Measurements from ENCODE around the gene DDOST. TPM values are rescaled to one million over a fixed set of nuclear protein-coding genes. Genes with fewer than 3 reads are reported as not detected.

DDOST gene
- polyA plus RNA-seq, 2 of the 4 experiments (the other 2 are of a cell fraction): 158 to 231 TPM

- TF ChIP-seq JUN (IDR thresholded peaks at IDR 0.05) (no peak), HOXB13 (CRISPR knock-in tag; IDR thresholded peaks at IDR 0.05; ENCODE audit: low read depth) (no peak), BCL3 (IDR thresholded peaks at IDR 0.05) (no peak)
These were observed 40.3 kb upstream of the DDOST start (continued) for GRCh38 chr1:20701446-20701845.

- Histone ChIP-seq H3K9me3 (no peaks in the 10 kb centered on the region), H3K4me1 (peaks cover 28% of the 10 kb centered on the region), H3K27ac (peak overlapping the region; percentile 45 to 97; a peak in 4 of 6 replicates), H3K4me2 (no peak overlapping the region), H3K4me3 (no peak overlapping the region)
- POLR2A ChIA-PET: no interaction called here
- 86% methylated on average over 12 of the region's 17 CpGs for WGBS (ENCODE audit: missing lambda C conversion rate)
- ATAC-seq (no peak), DNase-seq (ENCODE audit: low read depth in 1 of 2, low spot score in 1 of 2) (no peak), FAIRE-seq (no peak)
- TF ChIP-seq, protein P1, sequence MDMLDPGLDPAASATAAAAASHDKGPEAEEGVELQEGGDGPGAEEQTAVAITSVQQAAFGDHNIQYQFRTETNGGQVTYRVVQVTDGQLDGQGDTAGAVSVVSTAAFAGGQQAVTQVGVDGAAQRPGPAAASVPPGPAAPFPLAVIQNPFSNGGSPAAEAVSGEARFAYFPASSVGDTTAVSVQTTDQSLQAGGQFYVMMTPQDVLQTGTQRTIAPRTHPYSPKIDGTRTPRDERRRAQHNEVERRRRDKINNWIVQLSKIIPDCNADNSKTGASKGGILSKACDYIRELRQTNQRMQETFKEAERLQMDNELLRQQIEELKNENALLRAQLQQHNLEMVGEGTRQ (IDR thresholded peaks at IDR 0.05): no peak
- TF ChIP-seq FOXS1 (CRISPR knock-in tag; IDR thresholded peaks at IDR 0.05): no peak
- TF ChIP-seq TFCP2L1 (CRISPR knock-in tag; IDR thresholded peaks at IDR 0.05): no peak
- TF ChIP-seq HOXA7 (CRISPR knock-in tag; IDR thresholded peaks at IDR 0.05): no peak
- no peak for TF ChIP-seq NFE2L2 (conservative IDR thresholded peaks at IDR 0.05; ENCODE audit: low read length)
- TF ChIP-seq TP53 (CRISPR knock-in tag; IDR thresholded peaks at IDR 0.05): no peak
- no peak for TF ChIP-seq RCOR1 (IDR thresholded peaks at IDR 0.05; ENCODE audit: low read depth, low read length)
- no peak for TF ChIP-seq RAD21 (conservative IDR thresholded peaks at IDR 0.05 in 1 of 2, IDR thresholded peaks at IDR 0.05 in 1 of 2)
- no peak for TF ChIP-seq SMC3 (IDR thresholded peaks at IDR 0.05)
- no peak for TF ChIP-seq FOSB (CRISPR knock-in tag; IDR thresholded peaks at IDR 0.05)
- no peak for TF ChIP-seq NR3C1 (IDR thresholded peaks at IDR 0.05)
- TF ChIP-seq HOXB13 (CRISPR knock-in tag; IDR thresholded peaks at IDR 0.05; ENCODE audit: low read depth): no peak
- TF ChIP-seq CHD4 (IDR thresholded peaks at IDR 0.05; ENCODE audit: borderline replicate concordance): no peak
- TF ChIP-seq HOXB5 (CRISPR knock-in tag; IDR thresholded peaks at IDR 0.05): no peak
- no peak for TF ChIP-seq MYC (IDR thresholded peaks at IDR 0.05; ENCODE audit: borderline replicate concordance, low read length)
- TF ChIP-seq, protein P2, sequence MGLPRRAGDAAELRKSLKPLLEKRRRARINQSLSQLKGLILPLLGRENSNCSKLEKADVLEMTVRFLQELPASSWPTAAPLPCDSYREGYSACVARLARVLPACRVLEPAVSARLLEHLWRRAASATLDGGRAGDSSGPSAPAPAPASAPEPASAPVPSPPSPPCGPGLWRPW (IDR thresholded peaks at IDR 0.05): no peak
- TF ChIP-seq CBX8 (IDR thresholded peaks at IDR 0.05): no peak
- CTCF ChIA-PET: interaction anchor here (0.6 kb wide), 2 partner anchors 315 to 441 kb away, joined by 3 to 4 read pairs; no protein-coding TSS in a partner anchor
These were observed 39.6 kb upstream of the DDOST start for GRCh38 chr1:20700636-20701215.

DNA sequence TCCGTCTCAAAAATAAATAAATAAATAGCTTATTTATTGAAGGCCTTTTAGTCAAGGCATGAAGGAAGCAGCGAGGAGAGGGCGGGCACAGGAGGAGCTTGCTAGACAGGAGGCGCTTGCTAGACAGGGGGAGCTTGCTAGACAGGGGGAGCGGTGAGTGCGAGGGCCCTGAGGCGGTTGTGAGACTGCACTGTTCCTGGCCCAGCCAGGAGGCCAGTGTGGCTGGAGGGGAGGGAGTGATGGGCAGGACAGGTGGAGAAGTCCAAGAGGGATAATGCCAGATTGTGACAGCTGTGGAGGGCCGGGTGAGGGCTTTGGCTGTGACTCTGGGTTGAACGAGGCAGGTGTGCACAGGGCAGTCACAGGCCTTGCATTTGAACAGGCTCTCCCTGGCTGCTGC, 38.4 kb upstream of the DDOST start:
- DNase-seq (ENCODE audit: low read depth in 1 of 2, low spot score in 1 of 2): no peak
- Histone ChIP-seq H3K27ac (peak overlapping the region; percentile 97; a peak in 5 of 6 replicates), H3K9me3 (no peaks in the 10 kb centered on the region), H3K4me3 (no peak overlapping the region), H3K4me1 (peaks cover 28% of the 10 kb centered on the region), H3K4me2 (no peak overlapping the region)
- CTCF ChIA-PET: interaction anchor here (0.7 to 5.0 kb wide), 2 partner anchors 11 to 496 kb away, joined by 3 to 55 read pairs; no protein-coding TSS in a partner anchor
- FAIRE-seq: no peak
- 87% methylated on average over 9 of the region's 9 CpGs for WGBS (ENCODE audit: missing lambda C conversion rate)
- POLR2A ChIA-PET: no interaction called here
- ATAC-seq: no peak
- TF ChIP-seq EHMT2 (IDR thresholded peaks at IDR 0.05; ENCODE audit: low read depth) (no peak), ZFP36 (IDR thresholded peaks at IDR 0.05; ENCODE audit: borderline replicate concordance, partially characterized antibody) (no peak), MAZ (IDR thresholded peaks at IDR 0.05; ENCODE audit: borderline replicate concordance, low read depth, low read length) (no peak), RCOR1 (IDR thresholded peaks at IDR 0.05; ENCODE audit: low read depth, low read length) (no peak), RNF2 (IDR thresholded peaks at IDR 0.05; ENCODE audit: borderline replicate concordance, low read depth) (no peak), MAX (IDR thresholded peaks at IDR 0.05) (no peak), CHD2 (IDR thresholded peaks at IDR 0.05; ENCODE audit: low read length, partially characterized antibody) (no peak), RFX5 (IDR thresholded peaks at IDR 0.05) (no peak), HEYL (CRISPR knock-in tag; IDR thresholded peaks at IDR 0.05) (no peak), E2F6 (IDR thresholded peaks at IDR 0.05; ENCODE audit: borderline replicate concordance, low read depth) (no peak), CBX8 (IDR thresholded peaks at IDR 0.05) (no peak), JUN (IDR thresholded peaks at IDR 0.05) (no peak), EP300 (IDR thresholded peaks at IDR 0.05) (no peak), KDM1A (IDR thresholded peaks at IDR 0.05; ENCODE audit: low read depth) (no peak), ZNF302 (CRISPR knock-in tag; IDR thresholded peaks at IDR 0.05) (no peak), BHLHE40 (IDR thresholded peaks at IDR 0.05; ENCODE audit: low read depth, low read length) (no peak)
- TF ChIP-seq, protein P3, sequence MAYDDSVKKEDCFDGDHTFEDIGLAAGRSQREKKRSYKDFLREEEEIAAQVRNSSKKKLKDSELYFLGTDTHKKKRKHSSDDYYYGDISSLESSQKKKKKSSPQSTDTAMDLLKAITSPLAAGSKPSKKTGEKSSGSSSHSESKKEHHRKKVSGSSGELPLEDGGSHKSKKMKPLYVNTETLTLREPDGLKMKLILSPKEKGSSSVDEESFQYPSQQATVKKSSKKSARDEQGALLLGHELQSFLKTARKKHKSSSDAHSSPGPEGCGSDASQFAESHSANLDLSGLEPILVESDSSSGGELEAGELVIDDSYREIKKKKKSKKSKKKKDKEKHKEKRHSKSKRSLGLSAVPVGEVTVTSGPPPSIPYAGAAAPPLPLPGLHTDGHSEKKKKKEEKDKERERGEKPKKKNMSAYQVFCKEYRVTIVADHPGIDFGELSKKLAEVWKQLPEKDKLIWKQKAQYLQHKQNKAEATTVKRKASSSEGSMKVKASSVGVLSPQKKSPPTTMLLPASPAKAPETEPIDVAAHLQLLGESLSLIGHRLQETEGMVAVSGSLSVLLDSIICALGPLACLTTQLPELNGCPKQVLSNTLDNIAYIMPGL (CRISPR knock-in tag; IDR thresholded peaks at IDR 0.05; ENCODE audit: borderline replicate concordance): no peak

All from A549 (cell line).